ENCODE measurements around the gene MXD1.
A peak's percentile ranks its signal among the peaks of the same experiment; 100 is the strongest.

Gene MXD1

DNA sequence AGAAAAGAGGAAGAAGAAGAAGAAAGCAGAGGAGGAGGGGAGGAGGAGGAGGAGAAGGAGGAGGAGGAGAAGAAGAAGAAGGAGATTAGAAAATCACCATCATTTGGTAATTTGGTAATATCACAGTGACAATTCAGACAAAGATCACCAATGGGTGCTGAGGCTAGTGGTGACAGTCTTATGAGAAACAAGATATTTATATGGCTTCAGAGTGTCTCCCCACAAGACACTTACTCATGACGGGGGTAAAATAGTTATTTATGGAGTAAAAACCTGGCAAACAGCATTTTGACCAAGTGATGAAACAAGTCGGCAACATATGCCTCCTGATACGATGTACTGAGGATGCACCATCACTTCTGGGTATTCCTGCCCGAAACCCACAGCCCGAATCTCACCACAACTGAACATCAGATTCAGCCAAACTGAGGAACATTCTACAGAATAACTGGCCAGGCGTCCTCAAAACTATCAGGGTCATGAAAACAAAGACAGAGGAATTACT, 41.6 kb downstream of the MXD1 start:
- Histone ChIP-seq H3K9me3 (no peaks in the 10 kb centered on the region), H3K27ac (no peak overlapping the region), H3K27me3 (no peaks in the 10 kb centered on the region), H3K4me3 (no peak overlapping the region), H3K36me3 (no peaks in the 10 kb centered on the region), H3K4me1 (no peaks in the 10 kb centered on the region)
- intact Hi-C loops (cut with DNase I; ENCODE audit: low total_unique reads): no loop called here
- peak in 1 of 2 donors; percentile 3 for DNase-seq
- TF ChIP-seq, protein P1, sequence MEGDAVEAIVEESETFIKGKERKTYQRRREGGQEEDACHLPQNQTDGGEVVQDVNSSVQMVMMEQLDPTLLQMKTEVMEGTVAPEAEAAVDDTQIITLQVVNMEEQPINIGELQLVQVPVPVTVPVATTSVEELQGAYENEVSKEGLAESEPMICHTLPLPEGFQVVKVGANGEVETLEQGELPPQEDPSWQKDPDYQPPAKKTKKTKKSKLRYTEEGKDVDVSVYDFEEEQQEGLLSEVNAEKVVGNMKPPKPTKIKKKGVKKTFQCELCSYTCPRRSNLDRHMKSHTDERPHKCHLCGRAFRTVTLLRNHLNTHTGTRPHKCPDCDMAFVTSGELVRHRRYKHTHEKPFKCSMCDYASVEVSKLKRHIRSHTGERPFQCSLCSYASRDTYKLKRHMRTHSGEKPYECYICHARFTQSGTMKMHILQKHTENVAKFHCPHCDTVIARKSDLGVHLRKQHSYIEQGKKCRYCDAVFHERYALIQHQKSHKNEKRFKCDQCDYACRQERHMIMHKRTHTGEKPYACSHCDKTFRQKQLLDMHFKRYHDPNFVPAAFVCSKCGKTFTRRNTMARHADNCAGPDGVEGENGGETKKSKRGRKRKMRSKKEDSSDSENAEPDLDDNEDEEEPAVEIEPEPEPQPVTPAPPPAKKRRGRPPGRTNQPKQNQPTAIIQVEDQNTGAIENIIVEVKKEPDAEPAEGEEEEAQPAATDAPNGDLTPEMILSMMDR (IDR thresholded peaks at IDR 0.05): no peak

GRCh38 chr2:69957965-69958364, 43.1 kb downstream of the MXD1 start:
- Histone ChIP-seq H3K27me3 (no peaks in the 10 kb centered on the region), H3K27ac (no peak overlapping the region), H3K9me3 (no peaks in the 10 kb centered on the region), H3K4me3 (no peak overlapping the region), H3K4me1 (no peaks in the 10 kb centered on the region), H3K36me3 (peaks cover 0 to under 1% (median 0%) of the 10 kb centered on the region in 3 donors)
- intact Hi-C loops (cut with DNase I; ENCODE audit: low total_unique reads): no loop called here
- TF ChIP-seq, protein P1 (IDR thresholded peaks at IDR 0.05): no peak
- peak in 1 of 2 donors; percentile 32 for DNase-seq

DNA sequence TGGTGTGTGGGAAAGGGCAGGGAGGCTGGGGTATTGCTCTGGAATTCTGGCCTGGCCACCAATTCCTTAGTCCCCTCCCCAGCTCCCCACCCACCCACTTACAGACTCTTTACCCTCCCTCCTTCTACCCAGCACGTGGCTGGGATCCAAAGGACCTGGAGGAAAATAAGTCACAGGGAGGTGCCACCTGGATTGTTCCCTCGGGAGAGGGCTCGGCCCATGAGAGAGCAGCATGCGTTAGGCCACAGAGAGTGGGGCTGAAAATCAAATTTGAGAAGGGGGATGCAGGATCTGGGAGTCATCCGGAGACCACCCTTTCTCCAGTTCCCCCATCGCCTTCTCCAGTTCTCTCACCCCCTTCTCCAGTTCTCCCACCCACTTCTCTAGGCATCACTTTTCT, 43.6 kb downstream of the MXD1 start:
- H3K27ac ChIP-seq: no peak overlapping the region
- peaks cover 0 to 3% (median 0%) of the 10 kb centered on the region in 3 donors for H3K36me3 ChIP-seq
- H3K9me3 ChIP-seq: no peaks in the 10 kb centered on the region
- TF ChIP-seq, protein P1 (IDR thresholded peaks at IDR 0.05): no peak
- intact Hi-C loops (cut with DNase I; ENCODE audit: low total_unique reads): no loop called here
- DNase-seq: peak in 1 of 2 donors; percentile 43
- no peak overlapping the region for H3K4me3 ChIP-seq
- H3K4me1 ChIP-seq: no peaks in the 10 kb centered on the region
- H3K27me3 ChIP-seq: no peaks in the 10 kb centered on the region

GRCh38 chr2:69959425-69959824, 44.5 kb downstream of the MXD1 start:
- intact Hi-C loops (cut with DNase I; ENCODE audit: low total_unique reads): no loop called here
- Histone ChIP-seq H3K36me3 (peaks cover 0 to 3% (median 0%) of the 10 kb centered on the region in 3 donors), H3K4me1 (no peaks in the 10 kb centered on the region), H3K9me3 (no peaks in the 10 kb centered on the region), H3K4me3 (no peak overlapping the region), H3K27ac (no peak overlapping the region), H3K27me3 (no peaks in the 10 kb centered on the region)
- peak in 1 of 2 donors; percentile 28 for DNase-seq
- TF ChIP-seq, protein P1 (IDR thresholded peaks at IDR 0.05): no peak

DNA sequence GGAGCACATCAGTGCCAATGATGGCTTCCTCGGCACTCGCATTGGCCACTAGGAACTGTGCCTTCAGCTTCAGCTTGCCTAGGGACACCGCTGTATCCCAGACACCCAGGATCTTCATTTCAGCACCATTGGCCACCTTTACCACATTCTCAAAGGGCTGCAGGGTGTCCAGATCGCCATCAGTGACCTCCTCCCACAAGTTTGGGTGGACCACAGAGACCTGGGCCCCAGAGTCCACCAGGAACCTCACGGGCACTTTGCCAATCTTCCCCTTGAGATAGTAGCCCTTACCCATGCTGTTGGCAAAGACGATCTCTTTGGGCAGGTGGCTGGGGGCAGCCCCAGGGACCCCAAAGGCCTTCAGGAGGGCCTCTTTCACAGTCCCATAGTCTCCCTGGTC, 45.9 kb downstream of the MXD1 start:
- peak in 1 of 2 donors; percentile 58 for DNase-seq
- H3K27me3 ChIP-seq: no peaks in the 10 kb centered on the region
- intact Hi-C loops (cut with DNase I; ENCODE audit: low total_unique reads): no loop called here
- TF ChIP-seq, protein P1 (IDR thresholded peaks at IDR 0.05): no peak
- H3K9me3 ChIP-seq: no peaks in the 10 kb centered on the region
- no peaks in the 10 kb centered on the region for H3K4me1 ChIP-seq
- no peak overlapping the region for H3K4me3 ChIP-seq
- H3K27ac ChIP-seq: no peak overlapping the region
- H3K36me3 ChIP-seq: peaks cover 0 to 3% (median 0%) of the 10 kb centered on the region in 3 donors

- Histone ChIP-seq H3K4me3 (no peak within 1 kb of the TSS), H3K9me3 (no peaks in the 10 kb centered on the region), H3K27ac (no peak within 1 kb of the TSS), H3K4me1 (no peaks in the 10 kb centered on the region), H3K36me3 (peaks cover 0 to 3% (median 0%) of the 10 kb centered on the region in 3 donors), H3K27me3 (no peaks in the 10 kb centered on the region)
- DNase-seq: peak in 1 of 2 donors; percentile 55
- intact Hi-C loops (cut with DNase I; ENCODE audit: low total_unique reads): no loop called here
- TF ChIP-seq, protein P1 (IDR thresholded peaks at IDR 0.05): no peak
These were observed 46.6 kb downstream of the MXD1 start, which contains the start of gene ASPRV1 for GRCh38 chr2:69961496-69961895. TSS of gene ASPRV1 (minus strand) at chr2:69961631. CDS start at chr2:69961436, 195 bp downstream.

All from tibial artery (tissue), 4 donors.